ENCODE measurements around the gene COLEC12.

Gene COLEC12

GRCh38 chr18:493986-494983 is 6.2 kb downstream of the COLEC12 start:
- H3K27ac Mint-ChIP-seq, result no peak overlapping the region

GRCh38 chr18:492451-492850 is 8.1 kb downstream of the COLEC12 start:
- no peaks in the 10 kb centered on the region for H3K36me3 Mint-ChIP-seq
- no peak overlapping the region for H3K27ac Mint-ChIP-seq
- no peak overlapping the region for H3K4me3 Mint-ChIP-seq
- H3K4me1 Mint-ChIP-seq (ENCODE audit: low read depth), result no peaks in the 10 kb centered on the region
- H3K9me3 Mint-ChIP-seq (ENCODE audit: low read depth), result no peaks in the 10 kb centered on the region
- peaks cover 13% of the 10 kb centered on the region for H3K27me3 Mint-ChIP-seq

More at GRCh38 chr18:493986-494983, 6.2 kb downstream of the COLEC12 start:
- Mint-ChIP-seq H3K9me3 (ENCODE audit: low read depth) (no peaks in the 10 kb centered on the region), H3K4me1 (ENCODE audit: low read depth) (no peaks in the 10 kb centered on the region), H3K27me3 (peaks cover 22% of the 10 kb centered on the region), H3K4me3 (no peak overlapping the region), H3K36me3 (no peaks in the 10 kb centered on the region)

GRCh38 chr18:490624-491023 is 9.9 kb downstream of the COLEC12 start:
- peaks cover 14% of the 10 kb centered on the region for H3K27me3 Mint-ChIP-seq
- H3K4me3 Mint-ChIP-seq, result no peak overlapping the region
- no peaks in the 10 kb centered on the region for H3K4me1 Mint-ChIP-seq (ENCODE audit: low read depth)
- H3K36me3 Mint-ChIP-seq, result no peaks in the 10 kb centered on the region
- H3K9me3 Mint-ChIP-seq (ENCODE audit: low read depth), result no peaks in the 10 kb centered on the region
- H3K27ac Mint-ChIP-seq, result no peak overlapping the region

- Mint-ChIP-seq H3K4me3 (no peak overlapping the region), H3K9me3 (ENCODE audit: low read depth) (no peaks in the 10 kb centered on the region), H3K4me1 (ENCODE audit: low read depth) (no peaks in the 10 kb centered on the region), H3K36me3 (no peaks in the 10 kb centered on the region), H3K27me3 (peaks cover 14% of the 10 kb centered on the region), H3K27ac (no peak overlapping the region)
Observed at GRCh38 chr18:490024-490366, 10.5 kb downstream of the COLEC12 start.

- H3K36me3 Mint-ChIP-seq, result no peaks in the 10 kb centered on the region
- no peaks in the 10 kb centered on the region for H3K9me3 Mint-ChIP-seq (ENCODE audit: low read depth)
- H3K4me3 Mint-ChIP-seq, result no peak overlapping the region
- H3K4me1 Mint-ChIP-seq (ENCODE audit: low read depth), result no peaks in the 10 kb centered on the region
- no peak overlapping the region for H3K27ac Mint-ChIP-seq
- peaks cover 14% of the 10 kb centered on the region for H3K27me3 Mint-ChIP-seq
Observed at GRCh38 chr18:489244-490023, 11.1 kb downstream of the COLEC12 start.

- Mint-ChIP-seq H3K9me3 (ENCODE audit: low read depth) (no peaks in the 10 kb centered on the region), H3K27me3 (peaks cover 17% of the 10 kb centered on the region), H3K4me1 (ENCODE audit: low read depth) (no peaks in the 10 kb centered on the region), H3K27ac (no peak overlapping the region), H3K4me3 (no peak overlapping the region), H3K36me3 (no peaks in the 10 kb centered on the region)
Observed at GRCh38 chr18:486929-487740, 13.4 kb downstream of the COLEC12 start.

GRCh38 chr18:484749-485464 is 15.6 kb downstream of the COLEC12 start:
- Mint-ChIP-seq H3K9me3 (ENCODE audit: low read depth) (no peaks in the 10 kb centered on the region), H3K4me1 (ENCODE audit: low read depth) (no peaks in the 10 kb centered on the region), H3K27me3 (peaks cover 19% of the 10 kb centered on the region), H3K4me3 (no peak overlapping the region), H3K36me3 (no peaks in the 10 kb centered on the region), H3K27ac (no peak overlapping the region)

GRCh38 chr18:478681-479080 is 21.8 kb downstream of the COLEC12 start:
- Mint-ChIP-seq H3K4me1 (ENCODE audit: low read depth) (no peaks in the 10 kb centered on the region), H3K27ac (no peak overlapping the region), H3K9me3 (ENCODE audit: low read depth) (no peaks in the 10 kb centered on the region), H3K36me3 (no peaks in the 10 kb centered on the region), H3K4me3 (no peak overlapping the region), H3K27me3 (peaks cover 5% of the 10 kb centered on the region)

- no peaks in the 10 kb centered on the region for H3K4me1 Mint-ChIP-seq (ENCODE audit: low read depth)
- H3K36me3 Mint-ChIP-seq, result no peaks in the 10 kb centered on the region
- no peak overlapping the region for H3K4me3 Mint-ChIP-seq
- peaks cover 5% of the 10 kb centered on the region for H3K27me3 Mint-ChIP-seq
- H3K9me3 Mint-ChIP-seq (ENCODE audit: low read depth), result no peaks in the 10 kb centered on the region
- H3K27ac Mint-ChIP-seq, result no peak overlapping the region
Observed at GRCh38 chr18:477565-477964, 22.9 kb downstream of the COLEC12 start.

GRCh38 chr18:476251-476664 is 24.2 kb downstream of the COLEC12 start:
- H3K27ac Mint-ChIP-seq, result no peak overlapping the region
- H3K36me3 Mint-ChIP-seq, result no peaks in the 10 kb centered on the region
- no peak overlapping the region for H3K4me3 Mint-ChIP-seq
- H3K27me3 Mint-ChIP-seq, result peaks cover 5% of the 10 kb centered on the region
- no peaks in the 10 kb centered on the region for H3K9me3 Mint-ChIP-seq (ENCODE audit: low read depth)
- no peaks in the 10 kb centered on the region for H3K4me1 Mint-ChIP-seq (ENCODE audit: low read depth)

- H3K27ac Mint-ChIP-seq, result no peak overlapping the region
- no peaks in the 10 kb centered on the region for H3K9me3 Mint-ChIP-seq (ENCODE audit: low read depth)
- no peaks in the 10 kb centered on the region for H3K4me1 Mint-ChIP-seq (ENCODE audit: low read depth)
- H3K36me3 Mint-ChIP-seq, result no peaks in the 10 kb centered on the region
- H3K4me3 Mint-ChIP-seq, result no peak overlapping the region
- peaks cover 5% of the 10 kb centered on the region for H3K27me3 Mint-ChIP-seq
Observed at GRCh38 chr18:475202-476031, 25.1 kb downstream of the COLEC12 start.

GRCh38 chr18:474416-474815 is 26.1 kb downstream of the COLEC12 start:
- Mint-ChIP-seq H3K27ac (no peak overlapping the region), H3K27me3 (peaks cover 3% of the 10 kb centered on the region), H3K9me3 (ENCODE audit: low read depth) (no peaks in the 10 kb centered on the region), H3K4me1 (ENCODE audit: low read depth) (no peaks in the 10 kb centered on the region), H3K36me3 (no peaks in the 10 kb centered on the region), H3K4me3 (no peak overlapping the region)

- Mint-ChIP-seq H3K27me3 (peaks cover 3% of the 10 kb centered on the region), H3K4me3 (no peak overlapping the region), H3K36me3 (no peaks in the 10 kb centered on the region), H3K4me1 (ENCODE audit: low read depth) (no peaks in the 10 kb centered on the region), H3K9me3 (ENCODE audit: low read depth) (no peaks in the 10 kb centered on the region), H3K27ac (no peak overlapping the region)
Observed at GRCh38 chr18:473802-474201, 26.7 kb downstream of the COLEC12 start.
